Measurements from ENCODE around the gene ARAP1.

DNA sequence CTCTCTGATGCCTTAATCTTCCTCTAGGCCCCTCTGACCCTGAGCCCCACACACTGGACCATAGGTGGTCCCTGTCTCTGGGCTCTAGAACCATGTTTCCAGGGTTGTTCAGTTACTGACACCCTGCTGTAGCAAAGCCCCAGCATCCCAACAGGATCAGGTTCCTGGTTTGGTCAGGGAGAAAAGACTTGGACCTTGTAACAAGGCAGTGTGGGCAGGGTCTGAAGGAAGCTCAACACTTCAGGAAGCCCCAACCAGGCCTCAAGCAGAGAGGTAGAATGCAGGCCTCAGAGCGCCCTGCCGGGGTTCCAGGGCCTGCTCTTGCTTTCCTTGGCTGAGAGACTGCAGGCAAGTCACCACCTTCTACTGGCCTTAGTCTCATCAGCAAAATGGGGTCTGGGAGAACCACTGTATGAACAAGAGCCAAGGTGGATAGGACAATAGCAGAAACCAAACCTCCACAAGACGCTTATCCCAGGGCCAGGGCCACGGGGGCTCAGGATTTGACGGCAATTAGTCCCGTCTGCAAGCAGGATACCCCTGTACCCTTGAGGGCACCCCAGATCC, 4.8 kb downstream of the ARAP1 start:
- TF ChIP-seq, protein P1, sequence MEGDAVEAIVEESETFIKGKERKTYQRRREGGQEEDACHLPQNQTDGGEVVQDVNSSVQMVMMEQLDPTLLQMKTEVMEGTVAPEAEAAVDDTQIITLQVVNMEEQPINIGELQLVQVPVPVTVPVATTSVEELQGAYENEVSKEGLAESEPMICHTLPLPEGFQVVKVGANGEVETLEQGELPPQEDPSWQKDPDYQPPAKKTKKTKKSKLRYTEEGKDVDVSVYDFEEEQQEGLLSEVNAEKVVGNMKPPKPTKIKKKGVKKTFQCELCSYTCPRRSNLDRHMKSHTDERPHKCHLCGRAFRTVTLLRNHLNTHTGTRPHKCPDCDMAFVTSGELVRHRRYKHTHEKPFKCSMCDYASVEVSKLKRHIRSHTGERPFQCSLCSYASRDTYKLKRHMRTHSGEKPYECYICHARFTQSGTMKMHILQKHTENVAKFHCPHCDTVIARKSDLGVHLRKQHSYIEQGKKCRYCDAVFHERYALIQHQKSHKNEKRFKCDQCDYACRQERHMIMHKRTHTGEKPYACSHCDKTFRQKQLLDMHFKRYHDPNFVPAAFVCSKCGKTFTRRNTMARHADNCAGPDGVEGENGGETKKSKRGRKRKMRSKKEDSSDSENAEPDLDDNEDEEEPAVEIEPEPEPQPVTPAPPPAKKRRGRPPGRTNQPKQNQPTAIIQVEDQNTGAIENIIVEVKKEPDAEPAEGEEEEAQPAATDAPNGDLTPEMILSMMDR (optimal IDR thresholded peaks at IDR 0.05 in 1 of 3, IDR thresholded peaks at IDR 0.05 in 1 of 3, conservative IDR thresholded peaks at IDR 0.05 in 1 of 3; ENCODE audit: extremely low read depth in 1 of 3, insufficient read depth in 2 of 3, low read length in 3 of 3) = no peak
- TF ChIP-seq EZH2 (IDR thresholded peaks at IDR 0.05; ENCODE audit: low read length) = no peak
